ENCODE data around the gene AEBP2. TPM values are rescaled to one million over a fixed set of nuclear protein-coding genes. Genes with fewer than 3 reads are reported as not detected.

AEBP2 gene
- total RNA-seq, 4 donors from 2014 or later, result 47.7 to 89.5 (median 56.7) TPM

GRCh38 chr12:19451196-19451595, 11.9 kb downstream of the AEBP2 start:
- Histone ChIP-seq H3K4me3 (no peak overlapping the region), H3K27ac (no peak overlapping the region), H3K27me3 (no peaks in the 10 kb centered on the region), H3K4me1 (peaks cover 26% of the 10 kb centered on the region), H3K9me3 (no peaks in the 10 kb centered on the region), H3K36me3 (no peaks in the 10 kb centered on the region)
- no peak for DNase-seq (ENCODE audit: low spot score in 2 of 2)
- TF ChIP-seq POLR2A (IDR thresholded peaks at IDR 0.05) (no peak), CTCF (IDR thresholded peaks at IDR 0.05) (no peak), EP300 (IDR thresholded peaks at IDR 0.05) (no peak), POLR2AphosphoS5 (IDR thresholded peaks at IDR 0.05) (no peak)
- 56% methylated on average over 6 of the region's 6 CpGs for WGBS

- Histone ChIP-seq H3K36me3 (no peaks in the 10 kb centered on the region), H3K9me3 (no peaks in the 10 kb centered on the region), H3K4me3 (no peak overlapping the region), H3K4me1 (peaks cover 28% of the 10 kb centered on the region), H3K27ac (no peak overlapping the region), H3K27me3 (no peaks in the 10 kb centered on the region)
- no peak for DNase-seq (ENCODE audit: low spot score in 2 of 2)
- TF ChIP-seq POLR2A (IDR thresholded peaks at IDR 0.05) (no peak), EP300 (IDR thresholded peaks at IDR 0.05) (no peak), POLR2AphosphoS5 (IDR thresholded peaks at IDR 0.05) (no peak), CTCF (IDR thresholded peaks at IDR 0.05) (no peak)
- 83% methylated on average over 7 of the region's 7 CpGs for WGBS
Measured at GRCh38 chr12:19453961-19454360, 14.7 kb downstream of the AEBP2 start.

- Histone ChIP-seq H3K4me1 (peaks cover 23% of the 10 kb centered on the region), H3K36me3 (no peaks in the 10 kb centered on the region), H3K4me3 (no peak overlapping the region), H3K27me3 (no peaks in the 10 kb centered on the region), H3K9me3 (no peaks in the 10 kb centered on the region), H3K27ac (no peak overlapping the region)
- whole genome bisulfite sequencing, result 53% methylated on average over 2 of the region's 2 CpGs
- TF ChIP-seq EP300 (IDR thresholded peaks at IDR 0.05) (no peak), POLR2A (IDR thresholded peaks at IDR 0.05) (no peak), POLR2AphosphoS5 (IDR thresholded peaks at IDR 0.05) (no peak), CTCF (IDR thresholded peaks at IDR 0.05) (no peak)
- no peak for DNase-seq (ENCODE audit: low spot score in 2 of 2)
Measured at GRCh38 chr12:19454837-19455236, 15.5 kb downstream of the AEBP2 start.

- TF ChIP-seq POLR2AphosphoS5 (IDR thresholded peaks at IDR 0.05) (no peak), POLR2A (IDR thresholded peaks at IDR 0.05) (no peak), EP300 (IDR thresholded peaks at IDR 0.05) (no peak)
- WGBS, result 72% methylated on average over 7 of the region's 7 CpGs
- Histone ChIP-seq H3K36me3 (no peaks in the 10 kb centered on the region), H3K4me1 (peaks cover 17% of the 10 kb centered on the region), H3K27me3 (no peaks in the 10 kb centered on the region), H3K9me3 (no peaks in the 10 kb centered on the region), H3K27ac (no peak overlapping the region), H3K4me3 (no peak overlapping the region)
- DNase-seq (ENCODE audit: low spot score in 2 of 2), result no peak
Measured at GRCh38 chr12:19456176-19456575, 16.9 kb downstream of the AEBP2 start.

GRCh38 chr12:19457561-19457960, 18.3 kb downstream of the AEBP2 start:
- peaks cover 18% of the 10 kb centered on the region for H3K4me1 ChIP-seq
- H3K27me3 ChIP-seq, result no peaks in the 10 kb centered on the region
- H3K27ac ChIP-seq, result no peak overlapping the region
- no peak overlapping the region for H3K4me3 ChIP-seq
- H3K9me3 ChIP-seq, result no peaks in the 10 kb centered on the region
- TF ChIP-seq EP300 (IDR thresholded peaks at IDR 0.05) (no peak), POLR2AphosphoS5 (IDR thresholded peaks at IDR 0.05) (no peak), CTCF (IDR thresholded peaks at IDR 0.05) (no peak), POLR2A (IDR thresholded peaks at IDR 0.05) (no peak)
- WGBS, result 91% methylated on average over 6 of the region's 6 CpGs
- H3K36me3 ChIP-seq, result no peaks in the 10 kb centered on the region
- DNase-seq (ENCODE audit: low spot score in 2 of 2), result no peak

- DNase-seq (ENCODE audit: low spot score in 2 of 2), result no peak
- TF ChIP-seq POLR2A (IDR thresholded peaks at IDR 0.05) (no peak), CTCF (IDR thresholded peaks at IDR 0.05) (no peak), EP300 (IDR thresholded peaks at IDR 0.05) (no peak)
- peaks cover 20% of the 10 kb centered on the region for H3K4me1 ChIP-seq
- 93% methylated on average over 2 of the region's 2 CpGs for WGBS
- no peak overlapping the region for H3K4me3 ChIP-seq
- peaks cover 4% of the 10 kb centered on the region for H3K36me3 ChIP-seq
- H3K9me3 ChIP-seq, result no peaks in the 10 kb centered on the region
- H3K27me3 ChIP-seq, result no peaks in the 10 kb centered on the region
- H3K27ac ChIP-seq, result no peak overlapping the region
Measured at GRCh38 chr12:19458733-19459132, 19.4 kb downstream of the AEBP2 start.

Data from suprapubic skin (tissue), 4 donors.